ENCODE measurements around the gene PDLIM3. TPM values are rescaled to one million over a fixed set of nuclear protein-coding genes. Genes with fewer than 3 reads are reported as not detected.

PDLIM3 gene
- total RNA-seq = not detected

- H3K27me3 Mint-ChIP-seq (ENCODE audit: low read depth) = peaks cover 39% of the 10 kb centered on the region
- DNase-seq (no peak), ATAC-seq (no peak)
- ChIA-PET POLR2A (interaction anchor here (0.8 kb wide), 1 partner anchor 16 kb away, joined by 3 read pairs; no protein-coding TSS in a partner anchor), CTCF (no interaction called here)
- H3K27ac Mint-ChIP-seq = no peak within 1 kb of the TSS
- no peaks in the 10 kb centered on the region for H3K9me3 Mint-ChIP-seq (ENCODE audit: insufficient read depth)
- no peaks in the 10 kb centered on the region for H3K36me3 Mint-ChIP-seq (ENCODE audit: low read depth)
- H3K4me1 Mint-ChIP-seq (ENCODE audit: low read depth) = no peaks in the 10 kb centered on the region
- no peak within 1 kb of the TSS for H3K4me3 Mint-ChIP-seq
Measured at GRCh38 chr4:185534866-185535611, at the start of gene PDLIM3. PDLIM3 (minus strand) TSS chr4:185535507; CDS start chr4:185535434, 73 bp downstream.

- no peak overlapping the region for H3K27ac Mint-ChIP-seq
- H3K4me3 Mint-ChIP-seq = no peak overlapping the region
- no peak for ATAC-seq
- POLR2A ChIA-PET = no interaction called here
- peaks cover 29% of the 10 kb centered on the region for H3K27me3 Mint-ChIP-seq (ENCODE audit: low read depth)
- CTCF ChIA-PET = interaction anchor here (0.6 kb wide), 1 partner anchor 64 kb away, joined by 3 read pairs; no protein-coding TSS in a partner anchor
- no peaks in the 10 kb centered on the region for H3K36me3 Mint-ChIP-seq (ENCODE audit: low read depth)
- no peaks in the 10 kb centered on the region for H3K9me3 Mint-ChIP-seq (ENCODE audit: insufficient read depth)
- no peak for DNase-seq
- peaks cover 10% of the 10 kb centered on the region for H3K4me1 Mint-ChIP-seq (ENCODE audit: low read depth)
Measured at GRCh38 chr4:185583813-185584212, 48.5 kb upstream of the PDLIM3 start.

GRCh38 chr4:185582651-185583400 is 47.5 kb upstream of the PDLIM3 start:
- Mint-ChIP-seq H3K4me1 (ENCODE audit: low read depth) (peaks cover 10% of the 10 kb centered on the region), H3K9me3 (ENCODE audit: insufficient read depth) (no peaks in the 10 kb centered on the region), H3K27ac (no peak overlapping the region), H3K36me3 (ENCODE audit: low read depth) (no peaks in the 10 kb centered on the region), H3K4me3 (no peak overlapping the region), H3K27me3 (ENCODE audit: low read depth) (peaks cover 23% of the 10 kb centered on the region)
- ATAC-seq (no peak), DNase-seq (no peak)
- ChIA-PET POLR2A (no interaction called here), CTCF (no interaction called here)

- no peak overlapping the region for H3K27ac Mint-ChIP-seq
- CTCF ChIA-PET = no interaction called here
- POLR2A ChIA-PET = no interaction called here
- H3K36me3 Mint-ChIP-seq (ENCODE audit: low read depth) = no peaks in the 10 kb centered on the region
- peaks cover 8% of the 10 kb centered on the region for H3K27me3 Mint-ChIP-seq (ENCODE audit: low read depth)
- no peaks in the 10 kb centered on the region for H3K9me3 Mint-ChIP-seq (ENCODE audit: insufficient read depth)
- H3K4me3 Mint-ChIP-seq = no peak overlapping the region
- DNase-seq (no peak), ATAC-seq (no peak)
- no peaks in the 10 kb centered on the region for H3K4me1 Mint-ChIP-seq (ENCODE audit: low read depth)
Measured at GRCh38 chr4:185580699-185581098, 45.4 kb upstream of the PDLIM3 start.

GRCh38 chr4:185578284-185578683 is 43.0 kb upstream of the PDLIM3 start:
- POLR2A ChIA-PET = interaction anchor here (0.6 kb wide), 1 partner anchor 336 kb away, joined by 3 read pairs; no protein-coding TSS in a partner anchor
- H3K36me3 Mint-ChIP-seq (ENCODE audit: low read depth) = no peaks in the 10 kb centered on the region
- H3K27ac Mint-ChIP-seq = no peak overlapping the region
- H3K9me3 Mint-ChIP-seq (ENCODE audit: insufficient read depth) = no peaks in the 10 kb centered on the region
- H3K27me3 Mint-ChIP-seq (ENCODE audit: low read depth) = peaks cover 10% of the 10 kb centered on the region
- no peak for DNase-seq
- CTCF ChIA-PET = interaction anchor here (3.4 kb wide), 1 partner anchor 19 kb away, joined by 9 read pairs; no protein-coding TSS in a partner anchor
- no peaks in the 10 kb centered on the region for H3K4me1 Mint-ChIP-seq (ENCODE audit: low read depth)
- H3K4me3 Mint-ChIP-seq = no peak overlapping the region
- ATAC-seq = no peak

- peaks cover 4% of the 10 kb centered on the region for H3K27me3 Mint-ChIP-seq (ENCODE audit: low read depth)
- CTCF ChIA-PET = interaction anchor here (3.4 kb wide), 1 partner anchor 20 kb away, joined by 9 read pairs; no protein-coding TSS in a partner anchor
- no peak for ATAC-seq
- no peak overlapping the region for H3K27ac Mint-ChIP-seq
- no peaks in the 10 kb centered on the region for H3K9me3 Mint-ChIP-seq (ENCODE audit: insufficient read depth)
- H3K4me1 Mint-ChIP-seq (ENCODE audit: low read depth) = no peaks in the 10 kb centered on the region
- POLR2A ChIA-PET = no interaction called here
- no peak for DNase-seq
- no peaks in the 10 kb centered on the region for H3K36me3 Mint-ChIP-seq (ENCODE audit: low read depth)
- no peak overlapping the region for H3K4me3 Mint-ChIP-seq
Measured at GRCh38 chr4:185576962-185577950, 41.9 kb upstream of the PDLIM3 start.

GRCh38 chr4:185576314-185576961 is 41.1 kb upstream of the PDLIM3 start:
- no peak overlapping the region for H3K4me3 Mint-ChIP-seq
- DNase-seq = no peak
- no peak overlapping the region for H3K27ac Mint-ChIP-seq
- no peaks in the 10 kb centered on the region for H3K4me1 Mint-ChIP-seq (ENCODE audit: low read depth)
- ChIA-PET CTCF (interaction anchor here (3.4 kb wide), 1 partner anchor 21 kb away, joined by 9 read pairs; no protein-coding TSS in a partner anchor), POLR2A (no interaction called here)
- no peaks in the 10 kb centered on the region for H3K36me3 Mint-ChIP-seq (ENCODE audit: low read depth)
- H3K27me3 Mint-ChIP-seq (ENCODE audit: low read depth) = peaks cover 5% of the 10 kb centered on the region
- ATAC-seq = no peak
- H3K9me3 Mint-ChIP-seq (ENCODE audit: insufficient read depth) = no peaks in the 10 kb centered on the region

GRCh38 chr4:185573651-185574199 is 38.4 kb upstream of the PDLIM3 start:
- Mint-ChIP-seq H3K4me1 (ENCODE audit: low read depth) (no peaks in the 10 kb centered on the region), H3K27me3 (ENCODE audit: low read depth) (peaks cover 5% of the 10 kb centered on the region), H3K9me3 (ENCODE audit: insufficient read depth) (no peaks in the 10 kb centered on the region), H3K36me3 (ENCODE audit: low read depth) (no peaks in the 10 kb centered on the region), H3K4me3 (no peak overlapping the region), H3K27ac (no peak overlapping the region)
- ChIA-PET POLR2A (no interaction called here), CTCF (no interaction called here)
- DNase-seq (no peak), ATAC-seq (no peak)

- POLR2A ChIA-PET = no interaction called here
- CTCF ChIA-PET = no interaction called here
- Mint-ChIP-seq H3K9me3 (ENCODE audit: insufficient read depth) (no peaks in the 10 kb centered on the region), H3K27ac (no peak overlapping the region), H3K4me3 (no peak overlapping the region), H3K36me3 (ENCODE audit: low read depth) (no peaks in the 10 kb centered on the region), H3K4me1 (ENCODE audit: low read depth) (no peaks in the 10 kb centered on the region), H3K27me3 (ENCODE audit: low read depth) (peaks cover 8% of the 10 kb centered on the region)
- DNase-seq = no peak
- no peak for ATAC-seq
Measured at GRCh38 chr4:185570727-185571126, 35.4 kb upstream of the PDLIM3 start.

- no peak for DNase-seq
- no peaks in the 10 kb centered on the region for H3K4me1 Mint-ChIP-seq (ENCODE audit: low read depth)
- ChIA-PET CTCF (no interaction called here), POLR2A (no interaction called here)
- no peaks in the 10 kb centered on the region for H3K9me3 Mint-ChIP-seq (ENCODE audit: insufficient read depth)
- no peaks in the 10 kb centered on the region for H3K36me3 Mint-ChIP-seq (ENCODE audit: low read depth)
- peaks cover 7% of the 10 kb centered on the region for H3K27me3 Mint-ChIP-seq (ENCODE audit: low read depth)
- H3K27ac Mint-ChIP-seq = no peak overlapping the region
- no peak overlapping the region for H3K4me3 Mint-ChIP-seq
- ATAC-seq = no peak
Measured at GRCh38 chr4:185567381-185568376, 32.4 kb upstream of the PDLIM3 start.
